Right cardiac atrium (tissue), 5 donors: ENCODE results near the gene ALG8. TPM values are rescaled to one million over a fixed set of nuclear protein-coding genes. Genes with fewer than 3 reads are reported as not detected.
"Not testable (repeated sequence)": the region's sequence is repeated elsewhere in the genome, so short reads cannot be mapped to it uniquely, and the experiment has no call there.

Source experiments
- ATAC-seq, 2 donors: fragments of 200-7000 bp; cut with Tn5 transposase; one replicate each; pipeline versions ENCODE4 v1.8.0 to v1.9.1; 2020; ENCODE audit warnings: moderate library complexity in 2 of 2, mild to moderate bottlenecking in 1 of 2
- DNase-seq, 3 donors: peaks; one replicate each; pipeline ENCODE4 v3.0.0-alpha.2; 2020
- H3K27ac ChIP-seq: one replicate; pipeline ENCODE4 v1.5.1; 2013; ENCODE audit warnings: mild to moderate bottlenecking, low read length, control low read depth, moderate library complexity
- H3K27me3 ChIP-seq: one replicate; pipeline ENCODE4 v1.6.1; 2013; ENCODE audit not compliant: control insufficient read depth, insufficient read depth
- H3K4me1 ChIP-seq: one replicate; pipeline ENCODE4 v1.6.1; 2013; ENCODE audit warnings: low read length; ENCODE audit not compliant: control insufficient read depth, insufficient read depth
- H3K4me3 ChIP-seq: one replicate; pipeline ENCODE4 v1.5.1; 2013; ENCODE audit warnings: low read length, control low read depth
- H3K9me3 ChIP-seq: one replicate; pipeline ENCODE4 v1.6.1; 2013; ENCODE audit warnings: low read length; ENCODE audit not compliant: control insufficient read depth
- WGBS: extraction: QIAGEN DNeasy Blood & Tissue Kit; methylation state at CpG from one replicate; pipeline ENCODE4 v1.1.7; 2013; 5-methylcytosine and 5-hydroxymethylcytosine counted together
- intact Hi-C, 4 donors: fragments of 100-400 bp; cut with DNase I; formaldehyde crosslinking; loops; one replicate each; pipeline versions ENCODE4 v1.11.0 to v1.14.0; 2022 to 2023
- polyA plus RNA-seq: library from polyadenylated mRNA; stranded (reverse); fragments of 200-250 nt; gene quantifications from one replicate; pipeline ENCODE4 v1.2.3, GENCODE V29; 2013
- total RNA-seq, 4 donors: library from RNA; stranded (reverse); fragmentation: NEBNext Ultra II Directional; extraction: Animal tissue kit (Norgen Biotek cat#: 25700); gene quantifications; one replicate each; pipeline ENCODE4 v1.2.1, GENCODE V29; 2021
- donor health status: healthy with polysubstance abuse.
- donor health status: DM: no; HTN: yes; CAD: no.
- donor health status: DM: no; HTN: no; CAD: no.
- donor health status: DM: no; HTN: yes; CAD: no; lungs with severe emphysema.
- donor health status: DM: yes; HTN: yes; CAD: no.

ALG8 gene
- total and polyA plus RNA-seq, 5 donors, result 13.2 to 27.2 (median 21.3) TPM

DNA sequence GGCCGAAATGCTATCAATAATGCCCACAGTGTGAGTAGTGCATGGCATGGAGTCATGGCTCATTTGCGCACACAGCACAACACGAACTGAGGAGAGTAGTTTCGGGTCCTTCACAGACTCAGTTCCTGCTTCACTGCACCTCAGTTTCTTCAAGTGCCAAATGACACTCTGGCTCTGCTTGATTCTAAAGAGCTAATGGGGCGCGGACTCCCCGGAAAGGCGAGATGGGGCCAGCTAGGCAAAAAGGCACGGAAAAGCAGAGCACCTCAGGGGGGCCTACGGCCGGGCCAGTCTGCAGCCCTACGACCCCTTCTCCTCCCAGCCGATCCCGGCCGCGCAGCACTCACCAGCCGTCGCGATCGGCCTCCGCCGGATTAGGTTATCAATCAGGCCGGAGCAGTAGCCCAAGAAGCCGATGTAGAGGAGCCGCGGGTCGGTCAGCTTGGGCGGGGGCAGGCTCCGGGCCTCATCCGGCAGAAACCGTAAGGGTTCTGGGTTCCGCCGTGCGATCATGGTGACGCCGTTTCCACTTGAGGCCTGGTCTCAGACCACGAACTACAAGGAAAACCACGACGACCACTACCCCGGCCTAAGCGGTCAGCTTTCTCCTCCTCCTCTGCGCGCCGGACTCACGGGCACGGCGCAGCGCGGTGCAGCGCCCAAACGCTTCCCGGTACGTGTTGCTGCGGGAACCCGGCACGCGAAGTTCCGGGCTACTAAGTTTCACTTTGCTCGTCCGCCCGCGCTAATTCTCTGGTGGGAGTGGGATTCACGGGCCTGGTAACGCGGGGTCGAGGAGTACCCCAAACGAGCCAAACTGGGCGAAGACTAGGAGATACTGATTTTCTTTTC lies 60.0 kb downstream of the ALG8 start, which contains the start of gene NDUFC2:
Gene NDUFC2 (minus strand): TSS at position 631 of the 852 bp plus-strand sequence. CDS start 118 bp downstream, at position 513.
- H3K4me3 ChIP-seq, result peak within 1 kb of the TSS; percentile 86
- DNase-seq, result peak; percentile 82 to 93 (median 92)
- peak; percentile 93 for ATAC-seq
- H3K9me3 ChIP-seq, result no peaks in the 10 kb centered on the region
- peak within 1 kb of the TSS; percentile 73 for H3K27ac ChIP-seq
- WGBS, result 0% methylated on average over 68 of the region's 68 CpGs
- peaks cover 13% of the 10 kb centered on the region for H3K4me1 ChIP-seq
- intact Hi-C loops, result no loop called here
- H3K27me3 ChIP-seq, result no peaks in the 10 kb centered on the region

DNA sequence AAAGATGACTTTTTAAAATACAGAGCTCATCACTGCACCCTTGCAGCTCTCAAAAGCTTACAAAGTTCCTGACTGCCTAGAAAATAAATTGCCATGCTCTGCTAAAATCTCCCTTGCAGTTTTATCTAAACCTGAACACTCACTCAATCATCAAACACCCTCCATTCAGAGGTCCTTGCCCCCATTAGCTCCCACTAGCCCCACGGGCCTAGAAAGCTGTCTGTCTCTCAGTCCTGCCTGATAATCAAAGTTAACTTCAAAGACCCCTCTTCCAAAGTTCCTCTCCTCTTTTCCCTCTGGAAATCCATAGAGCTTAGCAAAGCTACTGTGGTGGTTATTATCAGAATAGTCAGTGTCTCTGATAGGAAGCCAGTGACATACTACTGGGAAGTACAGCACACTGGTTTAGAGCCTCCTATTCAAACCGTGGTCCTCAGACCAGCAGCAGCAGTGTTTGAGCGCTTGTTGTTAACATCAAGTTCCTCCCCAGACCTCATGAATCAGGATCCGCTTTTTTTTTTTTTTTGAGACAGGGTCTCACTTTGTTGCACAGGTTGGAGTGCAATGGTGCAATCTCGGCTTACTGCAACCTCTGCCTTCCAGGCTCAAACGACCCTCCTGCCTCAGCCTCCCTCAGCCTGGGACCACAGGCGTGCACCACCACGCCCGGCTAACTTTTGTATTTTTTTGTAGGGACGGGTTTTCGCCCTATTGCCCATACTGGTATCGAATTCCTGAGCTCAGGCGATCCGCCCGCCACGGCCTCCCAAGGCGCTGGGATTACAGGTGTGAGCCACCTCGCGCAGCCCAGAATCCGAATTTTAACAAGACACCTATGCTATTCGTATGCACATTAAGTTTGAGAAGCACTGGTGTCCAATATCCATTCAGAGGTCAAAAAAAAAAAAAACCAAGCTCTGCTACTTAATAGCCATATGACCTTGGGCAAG lies 60.9 kb downstream of the ALG8 start:
- H3K4me1 ChIP-seq, result peaks cover 13% of the 10 kb centered on the region
- DNase-seq, result peak in 1 of 3 donors; percentile 38
- ATAC-seq, result no peak
- 34% methylated on average over 21 of the region's 21 CpGs for WGBS
- no peaks in the 10 kb centered on the region for H3K9me3 ChIP-seq
- peak overlapping the region; percentile 26 for H3K27ac ChIP-seq
- intact Hi-C loops, result no loop called here
- H3K27me3 ChIP-seq, result no peaks in the 10 kb centered on the region
- peak overlapping the region; percentile 86 for H3K4me3 ChIP-seq

DNA sequence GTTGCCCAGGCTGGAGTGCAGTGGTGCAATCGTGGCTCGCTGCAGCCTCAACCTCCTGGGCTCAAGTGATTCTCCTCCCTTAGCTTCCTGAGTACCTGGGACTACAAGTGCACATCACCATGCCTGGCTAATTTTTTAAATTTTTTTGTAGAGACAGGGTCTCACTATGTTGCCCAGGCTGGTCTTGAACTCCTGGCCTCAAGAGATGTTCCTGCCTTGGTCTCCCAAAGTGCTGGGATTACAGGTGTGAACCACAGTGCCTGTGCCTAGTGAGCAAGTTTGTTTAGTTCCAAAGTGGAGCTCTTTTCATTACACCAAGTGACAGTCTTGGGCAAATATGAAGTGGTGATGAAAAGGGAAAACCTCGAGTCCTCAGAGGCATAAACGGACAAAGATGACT lies 61.8 kb downstream of the ALG8 start:
- DNase-seq, H3K27ac ChIP-seq, ATAC-seq, H3K9me3 ChIP-seq, H3K27me3 ChIP-seq, H3K4me3 ChIP-seq: not testable (repeated sequence)
- peaks cover 13% of the 10 kb centered on the region for H3K4me1 ChIP-seq
- WGBS, result 61% methylated on average over 4 of the region's 4 CpGs
- intact Hi-C loops, result loop anchor here in 1 of 4 donors (2.0 kb wide), 1 partner anchor 59 kb away; no protein-coding TSS in a partner anchor

DNA sequence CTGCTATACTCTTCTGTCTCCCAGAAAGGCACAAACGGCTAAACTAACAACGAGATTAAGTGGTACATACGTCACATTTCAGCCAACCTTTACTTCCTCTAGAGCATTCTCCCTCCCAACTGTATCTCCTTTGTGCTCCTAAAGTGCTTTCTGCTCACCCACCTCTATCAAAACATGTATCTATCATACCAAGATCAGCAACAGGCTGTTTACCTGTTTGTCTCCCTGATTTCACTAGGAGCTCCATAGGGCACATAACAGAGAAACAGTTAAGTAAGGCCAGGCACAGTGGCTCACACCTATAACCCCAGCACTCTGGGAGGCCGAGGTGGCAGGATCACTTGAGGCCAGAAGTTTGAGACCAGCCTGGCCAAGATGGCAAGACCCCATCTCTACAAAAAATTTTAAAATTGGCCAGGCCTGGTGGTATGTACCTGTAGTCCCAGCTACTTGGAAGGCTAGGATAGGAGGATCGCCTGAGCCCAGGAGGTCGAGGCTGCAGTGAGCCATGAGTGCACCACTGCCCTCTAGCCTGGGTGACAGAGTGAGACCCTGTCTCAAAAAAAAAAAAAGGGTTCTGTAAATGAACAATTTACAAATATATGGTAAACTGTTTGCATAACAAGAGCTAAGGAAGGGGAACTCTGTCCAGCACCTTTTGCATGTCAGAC lies 62.6 kb downstream of the ALG8 start:
- Histone ChIP-seq H3K9me3 (no peaks in the 10 kb centered on the region), H3K27me3 (no peaks in the 10 kb centered on the region), H3K4me3 (no peak overlapping the region), H3K27ac (no peak overlapping the region), H3K4me1 (peaks cover 13% of the 10 kb centered on the region)
- intact Hi-C loops, result loop anchor here in 1 of 4 donors (2.0 kb wide), 1 partner anchor 60 kb away; no protein-coding TSS in a partner anchor
- WGBS, result 75% methylated on average over 6 of the region's 6 CpGs
- ATAC-seq (no peak), DNase-seq (no peak)

DNA sequence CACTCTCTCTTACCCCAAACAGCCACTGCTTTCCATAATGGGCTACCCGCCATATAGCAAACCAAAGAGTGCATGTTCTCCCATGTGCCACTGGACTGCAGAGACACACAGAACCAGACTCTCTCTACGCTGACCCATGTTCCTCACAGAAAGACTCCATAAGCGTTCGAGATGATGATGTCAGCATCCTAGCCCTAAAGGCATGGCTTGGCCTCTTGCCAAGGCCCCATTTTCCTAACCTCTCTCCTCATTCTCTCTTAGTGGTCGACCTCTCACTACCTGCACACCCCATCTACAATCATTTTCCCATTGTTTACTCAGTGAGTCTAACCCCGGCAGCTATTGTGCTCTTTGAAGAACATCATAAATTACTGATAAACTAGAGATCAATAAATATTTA lies 64.7 kb downstream of the ALG8 start:
- intact Hi-C loops, result no loop called here
- WGBS, result 77% methylated on average over 6 of the region's 6 CpGs
- no peak overlapping the region for H3K27ac ChIP-seq
- no peak for DNase-seq
- H3K4me3 ChIP-seq, result no peak overlapping the region
- H3K4me1 ChIP-seq, result peaks cover 11% of the 10 kb centered on the region
- no peak for ATAC-seq
- no peaks in the 10 kb centered on the region for H3K9me3 ChIP-seq
- H3K27me3 ChIP-seq, result no peaks in the 10 kb centered on the region

DNA sequence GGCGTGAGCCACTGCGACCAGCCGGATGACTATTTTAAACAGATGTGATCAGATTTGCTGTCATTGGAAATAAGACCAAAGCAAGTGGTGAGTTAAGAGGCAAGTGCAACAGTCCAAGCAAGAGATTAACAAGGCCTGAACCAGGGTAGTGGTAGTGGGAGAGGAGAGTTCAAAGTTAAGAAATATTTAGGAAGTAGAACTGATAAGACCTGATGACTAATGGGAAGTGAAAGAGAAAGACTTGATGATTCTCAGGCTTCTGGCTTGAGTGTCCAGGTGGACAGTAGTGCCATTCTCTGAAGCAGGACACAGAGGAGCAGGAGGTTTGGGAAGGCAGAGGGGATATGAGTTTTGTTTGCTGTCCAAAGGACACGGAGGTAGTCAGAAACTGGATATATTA lies 67.0 kb downstream of the ALG8 start:
- Histone ChIP-seq H3K4me3 (no peak overlapping the region), H3K27me3 (no peaks in the 10 kb centered on the region), H3K4me1 (peaks cover 9% of the 10 kb centered on the region), H3K9me3 (no peaks in the 10 kb centered on the region), H3K27ac (no peak overlapping the region)
- DNase-seq, result no peak
- intact Hi-C loops, result no loop called here
- WGBS, result 88% methylated on average over 4 of the region's 4 CpGs
- no peak for ATAC-seq

DNA sequence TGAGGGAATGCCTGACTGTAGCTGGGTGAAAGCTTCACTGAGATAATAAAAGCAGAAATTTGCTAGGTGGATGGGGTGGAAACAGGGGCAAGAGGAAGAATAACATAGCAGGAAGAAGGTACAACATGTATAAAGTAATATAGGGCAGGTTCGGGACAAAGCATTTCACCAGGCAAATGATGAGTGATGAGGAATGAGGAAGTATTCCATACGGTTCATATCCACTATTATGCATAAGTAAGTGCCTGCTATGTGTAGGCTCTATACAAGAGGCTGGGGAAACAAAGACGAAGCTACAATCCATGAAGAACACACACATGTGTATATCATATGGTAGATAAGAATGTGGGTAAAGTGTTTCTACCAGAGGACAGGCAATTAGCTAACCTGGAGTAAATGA lies 67.7 kb downstream of the ALG8 start:
- no peaks in the 10 kb centered on the region for H3K27me3 ChIP-seq
- intact Hi-C loops, result no loop called here
- no peak for DNase-seq
- no peaks in the 10 kb centered on the region for H3K9me3 ChIP-seq
- ATAC-seq, result no peak
- WGBS, result 72% methylated on average over 3 of the region's 3 CpGs
- H3K4me3 ChIP-seq, result no peak overlapping the region
- H3K27ac ChIP-seq, result no peak overlapping the region
- H3K4me1 ChIP-seq, result peaks cover 5% of the 10 kb centered on the region

DNA sequence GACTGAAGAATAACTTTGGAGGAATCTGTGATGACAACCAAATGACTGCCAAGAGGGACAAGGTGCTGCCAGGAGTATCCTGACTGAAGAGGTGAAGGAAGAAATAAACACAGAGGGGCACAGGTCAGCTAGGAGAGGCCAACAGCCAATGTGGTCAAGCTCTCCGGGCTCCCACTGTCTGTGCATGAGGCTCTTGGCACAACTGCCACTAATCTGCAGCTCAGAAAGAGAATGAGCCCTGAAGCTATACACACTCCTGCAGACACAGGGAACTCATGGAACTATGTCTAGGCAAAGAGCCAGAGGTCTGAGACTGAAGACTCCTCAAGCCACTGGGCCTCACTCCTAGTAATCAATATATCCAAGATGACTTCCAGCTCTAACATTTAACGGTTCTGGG lies 68.8 kb downstream of the ALG8 start:
- Histone ChIP-seq H3K27me3 (no peaks in the 10 kb centered on the region), H3K27ac (peak overlapping the region; percentile 26), H3K4me1 (peaks cover 2% of the 10 kb centered on the region), H3K4me3 (no peak overlapping the region), H3K9me3 (no peaks in the 10 kb centered on the region)
- ATAC-seq (no peak), DNase-seq (no peak)
- WGBS, result 86% methylated on average over 2 of the region's 2 CpGs
- intact Hi-C loops, result no loop called here

DNA sequence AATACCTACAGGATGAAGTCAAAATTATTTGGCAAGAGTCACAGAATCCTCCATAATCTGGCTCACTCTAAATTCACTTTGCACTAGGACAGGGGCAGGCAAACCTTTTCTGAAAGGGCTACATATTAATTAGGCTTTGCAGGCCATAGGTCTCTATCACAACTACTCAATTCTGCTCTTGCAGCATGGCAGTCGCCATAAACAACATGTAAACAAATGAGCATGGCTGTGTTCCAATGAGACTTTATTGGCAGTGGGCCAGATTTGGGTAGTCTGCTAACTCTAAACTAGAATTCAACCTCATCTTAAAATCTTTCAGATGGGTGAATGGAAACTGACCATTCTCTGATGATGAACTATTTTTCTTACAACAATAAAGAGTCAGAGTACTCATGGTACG lies 70.0 kb downstream of the ALG8 start:
- 45% methylated on average over 2 of the region's 2 CpGs for WGBS
- H3K9me3 ChIP-seq, result no peaks in the 10 kb centered on the region
- intact Hi-C loops, result no loop called here
- H3K27ac ChIP-seq, result no peak overlapping the region
- H3K4me1 ChIP-seq, result peaks cover 2% of the 10 kb centered on the region
- no peak for DNase-seq
- no peaks in the 10 kb centered on the region for H3K27me3 ChIP-seq
- no peak overlapping the region for H3K4me3 ChIP-seq
- ATAC-seq, result no peak

DNA sequence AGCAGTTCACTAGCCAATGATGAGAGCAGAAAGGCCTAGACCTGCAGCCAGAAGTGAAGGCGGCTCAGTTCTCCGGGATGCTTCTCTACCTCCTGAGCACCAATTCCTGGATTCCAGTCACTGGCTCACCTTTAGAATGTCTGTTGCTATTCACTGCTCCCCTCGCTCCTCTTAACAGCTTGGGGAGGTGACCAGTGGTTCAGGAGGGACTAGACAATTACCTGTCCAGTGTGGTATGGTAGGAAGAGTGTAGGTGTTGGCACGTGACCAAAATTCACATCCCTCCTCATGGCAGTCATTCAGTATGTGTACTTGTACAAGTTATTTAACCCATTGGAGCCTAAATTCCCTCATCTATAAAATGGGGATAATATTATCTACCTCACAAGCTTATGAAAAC lies 71.7 kb downstream of the ALG8 start:
- ATAC-seq (no peak), DNase-seq (no peak)
- 90% methylated on average over 4 of the region's 4 CpGs for WGBS
- Histone ChIP-seq H3K4me3 (no peak overlapping the region), H3K27me3 (no peaks in the 10 kb centered on the region), H3K4me1 (peaks cover 2% of the 10 kb centered on the region), H3K9me3 (no peaks in the 10 kb centered on the region), H3K27ac (no peak overlapping the region)
- intact Hi-C loops, result no loop called here
